RWPE1 (cell line): Measurements from ENCODE around the gene SLC35E2B.

Source experiments
- CTCF ChIA-PET: fragments of 350-600 bp; sonication (Branson Sonifier 250); formaldehyde crosslinking; extraction: SDS; loops from one replicate; lab custom pipeline; 2021; lab: Yijun Ruan, JAX
- POLR2A ChIA-PET: fragments of 400-600 bp; formaldehyde crosslinking; extraction: SDS; loops from one replicate; lab custom pipeline; 2020; ENCODE audit warnings: antibody characterized with exemption; ENCODE audit not compliant: low non-redundant PET; lab: Yijun Ruan, JAX
- DNase-seq: peaks from one replicate; pipeline ENCODE4 v3.0.0; 2012; ENCODE audit warnings: low spot score
- H3K27ac ChIP-seq: fragments of 450-650 bp; 2 replicates; pipeline ENCODE4 v1.5.1; 2017
- CTCF ChIP-seq: fragments of 450-650 bp; conservative IDR thresholded peaks from 2 replicates; pipeline ENCODE4 v1.5.1; 2017; ENCODE audit warnings: low read depth, mild to moderate bottlenecking

SLC35E2B gene

GRCh38 chr1:1614204-1614953, 78.2 kb downstream of the SLC35E2B start:
- POLR2A ChIA-PET, result interaction anchor here (1.0 kb wide), 1 partner anchor 12 kb away, joined by 3 read pairs; no protein-coding TSS in a partner anchor
- peak overlapping the region; percentile 99 for H3K27ac ChIP-seq
- DNase-seq, result no peak
- CTCF ChIA-PET, result interaction anchor here (0.6 to 0.9 kb wide), 2 partner anchors 13 to 55 kb away, joined by 3 read pairs; no protein-coding TSS in a partner anchor
- TF ChIP-seq CTCF, result no peak

DNA sequence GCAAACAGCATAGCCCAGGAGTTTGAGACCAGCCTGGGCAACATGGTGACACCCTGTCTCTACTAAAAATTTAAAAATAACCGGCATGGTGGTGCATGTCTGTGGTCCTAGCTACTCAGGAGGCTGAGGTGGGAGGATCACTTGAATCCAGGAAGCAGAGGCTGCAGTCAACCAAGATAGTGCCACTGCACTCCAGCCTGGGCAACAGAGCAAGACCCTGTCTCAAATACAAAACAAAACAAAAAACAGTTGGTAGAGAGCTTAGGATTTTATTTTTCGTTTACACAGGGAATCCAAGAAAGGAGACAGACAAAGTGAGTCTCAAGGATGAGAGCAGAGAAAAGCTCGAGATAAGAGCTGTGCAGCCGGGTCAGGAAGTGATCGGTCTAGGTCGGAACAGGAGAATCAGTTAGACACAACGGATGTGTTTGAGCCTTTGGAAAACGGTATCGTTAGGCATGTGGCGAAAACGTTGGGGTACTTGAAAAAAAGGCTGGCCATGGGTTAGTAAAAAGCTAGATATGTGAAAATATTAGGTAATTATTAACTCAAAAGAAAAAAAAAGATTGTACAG, 79.0 kb downstream of the SLC35E2B start:
- DNase-seq, result no peak
- POLR2A ChIA-PET, result no interaction called here
- CTCF ChIA-PET, result interaction anchor here (0.9 kb wide), 1 partner anchor 12 kb away, joined by 3 read pairs; no protein-coding TSS in a partner anchor
- no peak for TF ChIP-seq CTCF
- H3K27ac ChIP-seq, result peak overlapping the region; percentile 99

DNA sequence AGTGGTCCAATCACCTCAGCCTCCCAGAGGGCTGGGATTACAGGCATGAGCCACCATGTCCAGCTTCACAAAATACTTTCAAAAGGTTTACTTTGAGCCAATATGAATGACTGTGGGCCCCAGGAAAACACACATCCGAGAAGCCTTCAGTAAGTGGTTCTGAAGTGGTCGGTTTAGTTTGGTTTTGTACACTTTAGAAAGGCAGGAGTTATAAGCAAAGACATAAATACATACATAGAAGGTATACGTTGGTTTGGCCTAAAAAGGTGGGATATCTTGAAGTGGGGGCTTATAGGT, 80.5 kb downstream of the SLC35E2B start:
- no peak for DNase-seq
- POLR2A ChIA-PET, result no interaction called here
- no peak overlapping the region for H3K27ac ChIP-seq
- CTCF ChIA-PET, result no interaction called here
- no peak for TF ChIP-seq CTCF

DNA sequence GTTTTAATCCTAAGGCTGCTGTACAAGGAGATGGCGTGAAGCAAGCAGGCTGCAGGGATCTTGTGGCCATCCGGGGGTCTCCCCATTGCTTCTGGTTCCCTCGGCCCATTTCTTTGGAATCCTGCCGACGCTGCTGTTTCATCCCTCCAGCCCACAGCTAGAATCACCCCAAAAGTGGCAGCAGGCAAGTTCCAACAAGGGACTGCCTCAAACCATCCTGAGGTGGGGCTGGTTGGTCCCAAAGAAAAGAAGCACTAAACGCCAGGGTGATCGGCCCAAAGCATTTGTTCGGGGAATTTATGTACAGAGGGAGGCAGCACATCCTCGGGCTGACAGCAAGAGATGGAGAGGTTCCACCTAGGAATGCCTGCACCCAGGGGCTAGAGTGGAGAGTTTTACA, 81.8 kb downstream of the SLC35E2B start:
- CTCF ChIA-PET, result no interaction called here

GRCh38 chr1:1609822-1610485, 82.6 kb downstream of the SLC35E2B start:
- CTCF ChIA-PET, result interaction anchor here (0.7 kb wide), 1 partner anchor 432 kb away, joined by 3 read pairs; no protein-coding TSS in a partner anchor
- POLR2A ChIA-PET, result interaction anchor here (0.7 kb wide), 1 partner anchor 25 kb away, joined by 6 read pairs; no protein-coding TSS in a partner anchor
- H3K27ac ChIP-seq, result no peak overlapping the region
- no peak for TF ChIP-seq CTCF
- DNase-seq, result no peak

More for the DNA sequence above, 81.8 kb downstream of the SLC35E2B start:
- no peak for TF ChIP-seq CTCF
- no peak for DNase-seq
- POLR2A ChIA-PET, result interaction anchor here (0.6 kb wide), 1 partner anchor 13 kb away, joined by 11 read pairs; no protein-coding TSS in a partner anchor
- 0 out of 2 replicates have a peak overlapping the region, but pooled peaks have one; percentile 2 for H3K27ac ChIP-seq
